Ascending aorta (tissue), 2 donors: ENCODE measurements around the gene SLC6A4. TPM values are rescaled to one million over a fixed set of nuclear protein-coding genes. Genes with fewer than 3 reads are reported as not detected.

Experiments
- DNase-seq, 2 donors: peaks; one replicate each; pipeline ENCODE4 v3.0.0-alpha.2; 2019; ENCODE audit warnings: low spot score in 2 of 2
- H3K27ac ChIP-seq, 2 donors: fragments of 200-600 bp; sonication (generic); one replicate each; pipeline ENCODE4 v1.5.1; 2016 to 2017; ENCODE audit warnings: mild to moderate bottlenecking in 1 of 2
- H3K27me3 ChIP-seq: fragments of 200-600 bp; sonication (generic); one replicate; pipeline ENCODE4 v1.5.1; 2017
- H3K36me3 ChIP-seq, 2 donors: fragments of 200-600 bp; sonication (generic); one replicate each; pipeline ENCODE4 v1.5.1; 2016
- H3K4me1 ChIP-seq, 2 donors: fragments of 200-600 bp; sonication (generic); one replicate each; pipeline ENCODE4 v1.5.1; 2016 to 2017; ENCODE audit warnings: mild to moderate bottlenecking in 1 of 2
- H3K4me3 ChIP-seq, 2 donors: fragments of 200-600 bp; sonication (generic); one replicate each; pipeline ENCODE4 v1.5.1; 2016 to 2017; ENCODE audit warnings: mild to moderate bottlenecking in 1 of 2
- H3K9me3 ChIP-seq, 2 donors: fragments of 200-600 bp; sonication (generic); one replicate each; pipeline ENCODE4 v1.5.1; 2016
- intact Hi-C: fragments of 100-400 bp; cut with DNase I; formaldehyde crosslinking; loops from one replicate; pipeline ENCODE4 v1.15.1; 2023
- total RNA-seq: library from RNA; depleted of rRNA; stranded (reverse); fragments of >200 nt; gene quantifications from one replicate; pipeline ENCODE4 v1.1.0, GENCODE V29; 2016
- TF ChIP-seq, protein P1 (sequence below), 3 experiments: fragments of 200-600 bp in 2 of 3; fragments of 450-650 bp in 1 of 3; sonication (generic) in 2 of 3; IDR thresholded peaks; one replicate each; pipeline ENCODE4 v1.5.1; 2016 to 2019; ENCODE audit warnings: antibody characterized with exemption in 3 of 3, mild to moderate bottlenecking in 1 of 3, moderate library complexity in 1 of 3

SLC6A4 gene
- total RNA-seq, 1 donor from 2014 or later, result 0.85 TPM

DNA sequence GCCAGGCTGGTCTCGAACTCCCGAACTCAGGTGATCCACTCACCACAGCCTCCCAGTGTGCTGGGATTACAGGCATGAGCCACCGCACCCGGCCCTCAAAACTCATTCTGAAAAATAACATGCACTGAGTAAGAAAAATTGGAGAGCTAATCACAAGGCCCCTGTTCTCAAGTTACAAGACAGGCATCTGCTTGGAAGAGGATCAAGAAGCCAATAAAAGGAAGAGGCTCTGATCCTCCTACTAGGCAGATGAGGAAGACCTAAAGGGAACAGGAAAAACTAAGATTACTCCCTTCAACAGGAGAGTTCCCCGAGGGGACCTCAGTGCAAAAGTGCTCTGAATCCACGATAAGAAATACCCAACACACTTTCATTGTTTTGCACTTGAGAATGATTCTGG lies 37.9 kb upstream of the SLC6A4 start:
- H3K4me3 ChIP-seq, result no peak overlapping the region
- H3K27me3 ChIP-seq, result no peaks in the 10 kb centered on the region
- TF ChIP-seq, protein P1, sequence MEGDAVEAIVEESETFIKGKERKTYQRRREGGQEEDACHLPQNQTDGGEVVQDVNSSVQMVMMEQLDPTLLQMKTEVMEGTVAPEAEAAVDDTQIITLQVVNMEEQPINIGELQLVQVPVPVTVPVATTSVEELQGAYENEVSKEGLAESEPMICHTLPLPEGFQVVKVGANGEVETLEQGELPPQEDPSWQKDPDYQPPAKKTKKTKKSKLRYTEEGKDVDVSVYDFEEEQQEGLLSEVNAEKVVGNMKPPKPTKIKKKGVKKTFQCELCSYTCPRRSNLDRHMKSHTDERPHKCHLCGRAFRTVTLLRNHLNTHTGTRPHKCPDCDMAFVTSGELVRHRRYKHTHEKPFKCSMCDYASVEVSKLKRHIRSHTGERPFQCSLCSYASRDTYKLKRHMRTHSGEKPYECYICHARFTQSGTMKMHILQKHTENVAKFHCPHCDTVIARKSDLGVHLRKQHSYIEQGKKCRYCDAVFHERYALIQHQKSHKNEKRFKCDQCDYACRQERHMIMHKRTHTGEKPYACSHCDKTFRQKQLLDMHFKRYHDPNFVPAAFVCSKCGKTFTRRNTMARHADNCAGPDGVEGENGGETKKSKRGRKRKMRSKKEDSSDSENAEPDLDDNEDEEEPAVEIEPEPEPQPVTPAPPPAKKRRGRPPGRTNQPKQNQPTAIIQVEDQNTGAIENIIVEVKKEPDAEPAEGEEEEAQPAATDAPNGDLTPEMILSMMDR (IDR thresholded peaks at IDR 0.05), result no peak
- DNase-seq, result no peak
- peaks cover 0 to 3% of the 10 kb centered on the region in 2 donors for H3K4me1 ChIP-seq
- intact Hi-C loops, result no loop called here
- H3K27ac ChIP-seq, result no peak overlapping the region
- H3K36me3 ChIP-seq, result peaks cover 39 to 42% of the 10 kb centered on the region in 2 donors
- H3K9me3 ChIP-seq, result no peaks in the 10 kb centered on the region

DNA sequence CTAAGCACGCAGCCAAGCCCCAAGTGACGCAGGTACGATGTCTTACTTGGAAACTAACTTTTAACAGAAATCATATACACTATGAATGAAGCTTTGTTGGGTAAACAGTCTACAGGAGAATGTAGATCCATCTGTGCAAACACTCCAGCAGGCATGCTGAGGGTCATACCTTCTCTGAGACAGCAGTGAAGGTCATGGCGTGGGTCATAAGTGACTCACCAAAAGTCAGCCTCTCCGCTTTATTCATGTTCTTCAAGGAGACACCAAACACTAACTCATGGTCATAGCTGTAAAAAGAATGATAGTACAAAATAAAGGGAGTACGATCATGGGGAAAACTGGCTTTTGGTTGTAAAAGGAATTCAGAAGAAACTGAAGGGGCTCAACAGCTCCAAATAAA lies 35.6 kb upstream of the SLC6A4 start:
- no peak overlapping the region for H3K4me3 ChIP-seq
- no peak for DNase-seq
- peaks cover 0 to 10% of the 10 kb centered on the region in 2 donors for H3K4me1 ChIP-seq
- intact Hi-C loops, result no loop called here
- no peaks in the 10 kb centered on the region for H3K9me3 ChIP-seq
- H3K36me3 ChIP-seq, result peaks cover 42 to 44% of the 10 kb centered on the region in 2 donors
- H3K27me3 ChIP-seq, result no peaks in the 10 kb centered on the region
- no peak overlapping the region for H3K27ac ChIP-seq
- TF ChIP-seq, protein P1 (IDR thresholded peaks at IDR 0.05), result no peak

DNA sequence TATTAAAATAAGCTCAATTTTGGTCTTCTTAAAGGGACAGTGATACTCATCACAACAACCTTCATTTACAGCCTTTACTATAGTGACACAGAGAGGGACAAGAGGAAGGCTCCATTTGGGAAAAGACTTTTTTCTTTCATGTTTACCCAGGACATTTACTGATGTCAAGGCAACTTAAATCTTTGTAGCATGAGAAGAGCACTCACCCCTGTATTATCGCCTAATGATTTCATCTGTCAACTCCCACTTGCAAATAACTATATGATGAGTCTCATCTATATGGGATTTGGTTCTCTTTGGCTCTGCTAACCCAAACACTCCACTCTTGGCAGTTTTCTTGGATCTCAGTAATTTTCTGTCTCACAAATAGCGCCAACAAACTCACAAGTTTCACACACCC lies 32.1 kb upstream of the SLC6A4 start:
- H3K36me3 ChIP-seq, result peaks cover 28 to 40% of the 10 kb centered on the region in 2 donors
- no peak for DNase-seq
- H3K9me3 ChIP-seq, result no peaks in the 10 kb centered on the region

DNA sequence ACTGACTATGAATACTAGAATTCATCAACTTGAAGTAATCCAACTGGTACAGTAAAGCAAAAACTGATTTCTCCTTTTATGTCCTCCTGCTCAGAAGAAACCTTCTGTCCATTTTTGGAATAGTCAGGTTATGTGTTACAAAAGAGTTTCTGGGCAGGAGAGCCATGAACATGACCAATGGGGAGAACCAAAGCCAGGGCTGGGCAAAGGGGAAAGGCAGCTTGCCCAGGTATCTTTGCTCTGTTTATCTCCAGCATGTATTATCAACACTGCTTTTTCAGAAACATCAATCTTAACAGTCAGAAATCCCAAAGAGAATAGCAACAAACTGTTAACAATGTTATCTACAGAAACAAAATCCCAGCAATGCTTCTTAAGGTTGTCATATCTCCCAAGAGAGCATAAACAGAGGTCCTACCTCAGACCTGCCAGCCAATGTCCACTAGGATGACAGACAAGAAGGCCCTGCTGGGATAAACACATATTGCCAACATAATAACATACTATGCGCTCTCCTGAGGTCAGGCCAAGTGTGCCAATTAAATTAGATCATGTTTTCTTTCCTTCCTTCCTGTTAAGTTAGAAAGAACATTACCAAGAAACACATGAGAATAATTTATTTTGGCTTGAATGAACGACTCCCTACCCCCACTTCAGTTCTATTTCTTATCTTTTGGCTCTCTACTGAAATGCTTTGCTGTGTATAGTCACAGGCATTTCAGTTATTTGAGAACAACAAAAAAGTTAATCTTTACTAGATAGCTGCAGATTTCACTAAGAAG lies 28.2 kb upstream of the SLC6A4 start:
- DNase-seq, result peak in 1 of 2 donors; percentile 72
- H3K27ac ChIP-seq, result peak overlapping the region; percentile 74 to 81
- TF ChIP-seq, protein P1 (IDR thresholded peaks at IDR 0.05), result no peak
- H3K36me3 ChIP-seq, result peaks cover 0 to 30% of the 10 kb centered on the region in 2 donors
- no peaks in the 10 kb centered on the region for H3K9me3 ChIP-seq
- peaks cover 3 to 40% of the 10 kb centered on the region in 2 donors for H3K4me1 ChIP-seq
- intact Hi-C loops, result no loop called here
- peak overlapping the region in 1 of 2 donors; percentile 10 for H3K4me3 ChIP-seq
- no peaks in the 10 kb centered on the region for H3K27me3 ChIP-seq

More for the DNA sequence above, 32.1 kb upstream of the SLC6A4 start:
- no peaks in the 10 kb centered on the region for H3K27me3 ChIP-seq
- intact Hi-C loops, result no loop called here
- H3K4me1 ChIP-seq, result peaks cover 3 to 37% of the 10 kb centered on the region in 2 donors
- no peak overlapping the region for H3K4me3 ChIP-seq
- H3K27ac ChIP-seq, result peak overlapping the region in 1 of 2 donors; percentile 26
- TF ChIP-seq, protein P1 (IDR thresholded peaks at IDR 0.05), result no peak

DNA sequence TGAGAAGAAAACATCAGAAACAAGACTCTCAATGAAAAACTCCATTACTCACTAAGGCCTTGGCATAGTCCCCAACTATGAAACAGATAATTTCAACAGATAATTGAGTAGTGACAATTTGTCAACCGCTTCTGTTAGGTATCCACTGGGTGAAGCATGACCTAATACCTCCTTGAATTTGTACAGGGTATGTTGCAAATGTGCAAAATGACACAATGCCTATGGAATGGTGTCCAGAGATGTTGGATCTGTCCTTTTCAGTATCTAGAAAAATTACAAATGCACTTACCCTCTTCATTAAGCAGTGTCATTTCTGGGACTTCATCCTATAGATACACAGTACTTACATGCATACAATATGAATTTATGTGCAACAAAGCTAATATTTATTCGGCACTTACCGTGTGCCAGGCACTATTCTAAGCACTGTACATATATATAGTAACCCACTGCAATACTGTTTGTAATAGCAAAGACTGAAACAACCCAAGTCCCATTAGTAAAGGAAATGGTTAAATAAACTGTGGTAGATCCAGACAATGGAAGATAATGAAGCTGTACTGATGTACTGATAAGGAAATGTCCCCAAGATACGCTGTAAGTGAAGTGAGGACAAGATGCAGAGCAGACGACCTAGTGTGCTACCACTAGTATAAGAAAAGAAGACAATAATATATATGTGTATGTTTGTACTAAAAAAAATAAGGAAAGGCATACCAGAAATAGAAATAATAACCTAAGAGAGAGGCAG lies 21.4 kb upstream of the SLC6A4 start:
- Histone ChIP-seq H3K36me3 (peaks cover 8 to 33% of the 10 kb centered on the region in 2 donors), H3K27ac (no peak overlapping the region), H3K4me1 (no peaks in the 10 kb centered on the region), H3K9me3 (no peaks in the 10 kb centered on the region), H3K27me3 (no peaks in the 10 kb centered on the region), H3K4me3 (no peak overlapping the region)
- no peak for DNase-seq
- intact Hi-C loops, result no loop called here
- TF ChIP-seq, protein P1 (IDR thresholded peaks at IDR 0.05), result no peak
